ENCODE data around the gene COTL1. TPM values are rescaled to one million over a fixed set of nuclear protein-coding genes. Genes with fewer than 3 reads are reported as not detected.

Gene COTL1
- total and polyA plus RNA-seq, 9 of the 15 experiments (the other 6 are each of a cell fraction or from before 2014, with no cell fraction given): 27.7 to 185 (median 72.5) TPM

GRCh38 chr16:84607694-84608093 is 10.2 kb downstream of the COTL1 start (continued):
- TF ChIP-seq MAZ (CRISPR knock-in tag; conservative IDR thresholded peaks at IDR 0.05 in 1 of 2, IDR thresholded peaks at IDR 0.05 in 1 of 2) (peak in 1 of 2 experiments; percentile 36; a peak in 1 of 4 replicates), SMARCE1 (IDR thresholded peaks at IDR 0.05) (peak; percentile 85), ZNF124 (CRISPR knock-in tag; IDR thresholded peaks at IDR 0.05) (no peak), EP400 (IDR thresholded peaks at IDR 0.05) (peak; percentile 30; the same call in 1 of the 2 replicates), MTA2 (IDR thresholded peaks at IDR 0.05; ENCODE audit: low read depth) (peak; percentile 33; the same call in 1 of the 2 replicates), MTA3 (IDR thresholded peaks at IDR 0.05; ENCODE audit: borderline replicate concordance) (peak; percentile 24; the same call in 1 of the 2 replicates), ZNF23 (CRISPR knock-in tag; IDR thresholded peaks at IDR 0.05) (no peak), ZNF318 (IDR thresholded peaks at IDR 0.05; ENCODE audit: borderline replicate concordance in 1 of 2, low read depth in 1 of 2) (no peak), ZNF121 (CRISPR knock-in tag; conservative IDR thresholded peaks at IDR 0.05) (no peak), ZSCAN32 (CRISPR knock-in tag; IDR thresholded peaks at IDR 0.05) (no peak), ELF4 (CRISPR knock-in tag; IDR thresholded peaks at IDR 0.05) (peak; percentile 84), TEAD4 (IDR thresholded peaks at IDR 0.05; ENCODE audit: low read length) (peak; percentile 69; the same call in 1 of the 2 replicates), TEAD4 (CRISPR knock-in tag; IDR thresholded peaks at IDR 0.05; ENCODE audit: borderline replicate concordance) (no peak), SMAD4 (CRISPR knock-in tag; conservative IDR thresholded peaks at IDR 0.05) (peak; percentile 88), NR2C2 (CRISPR knock-in tag; IDR thresholded peaks at IDR 0.05) (no peak), NR2C2 (tag; IDR thresholded peaks at IDR 0.05) (0 out of 2 replicates have a peak, but pooled peaks have one; percentile 50), CBFA2T2 (conservative IDR thresholded peaks at IDR 0.05) (peak; percentile 54; the same call in 1 of the 2 replicates), HDAC2 (IDR thresholded peaks at IDR 0.05) (peak; percentile 82), MYNN (IDR thresholded peaks at IDR 0.05) (0 out of 2 replicates have a peak, but pooled peaks have one; percentile 33), MYNN (CRISPR knock-in tag; IDR thresholded peaks at IDR 0.05) (no peak), TRIM24 (IDR thresholded peaks at IDR 0.05) (peak; percentile 70 to 88), RBM34 (IDR thresholded peaks at IDR 0.05; ENCODE audit: borderline replicate concordance, insufficient read depth, low read length) (no peak), CBFA2T3 (IDR thresholded peaks at IDR 0.05) (peak; percentile 81), MTF1 (CRISPR knock-in tag; IDR thresholded peaks at IDR 0.05; ENCODE audit: borderline replicate concordance) (no peak)

Measured in K562 (cell line).